ENCODE results near the gene ARHGAP15.

Gene ARHGAP15

DNA sequence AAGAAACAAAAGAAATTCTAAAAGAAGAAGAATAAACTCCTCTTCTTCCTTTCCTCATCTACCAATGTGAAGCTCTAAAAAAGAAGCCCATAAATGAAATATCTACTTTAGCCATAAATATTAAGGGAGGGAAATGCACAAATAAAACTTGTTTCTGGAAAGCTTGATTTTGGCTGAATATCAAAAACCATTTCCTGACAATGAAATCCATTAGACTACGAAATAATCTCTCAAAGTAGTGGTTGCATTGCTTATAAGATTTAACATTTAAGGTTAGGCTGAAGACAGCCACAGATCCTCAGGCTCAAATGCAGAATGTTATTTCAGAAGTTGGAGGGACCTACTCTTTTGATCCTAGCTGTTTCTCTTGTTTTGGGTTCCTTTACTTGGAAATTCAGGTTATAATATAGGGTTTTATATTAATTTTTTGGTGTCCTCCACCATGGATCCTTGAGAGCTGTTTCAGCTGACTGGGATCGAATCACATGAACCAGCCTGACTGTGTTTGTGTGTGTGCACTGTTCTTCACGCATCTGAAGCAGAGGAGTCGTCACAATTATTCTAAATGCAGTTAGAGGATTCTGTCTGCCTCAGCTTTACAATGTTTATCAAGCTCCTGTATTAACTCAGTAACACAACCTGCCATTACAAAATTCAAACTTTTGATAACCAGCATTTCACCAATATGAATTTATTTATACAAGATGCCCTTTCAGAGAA is 474.8 kb downstream of the ARHGAP15 start:
- DNase-seq: no peak

DNA sequence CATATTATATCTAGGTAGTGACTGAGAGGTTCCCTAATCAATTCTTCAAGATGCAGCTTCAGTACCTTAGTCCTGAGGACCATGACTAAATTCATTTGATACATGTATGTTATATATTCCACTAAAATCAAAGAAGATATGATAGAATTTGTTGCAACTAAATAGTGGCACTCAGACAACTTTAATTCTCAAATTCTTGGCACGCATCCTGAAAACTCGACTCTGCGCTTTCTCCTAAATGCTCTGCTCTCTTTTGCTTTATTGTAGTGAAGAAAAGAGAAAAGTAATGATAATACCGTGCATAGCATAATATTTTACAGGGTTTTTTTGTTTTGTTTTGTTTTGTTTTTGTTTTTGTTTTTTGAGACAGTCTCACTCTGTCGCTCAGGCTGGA is 475.3 kb downstream of the ARHGAP15 start:
- no peak for DNase-seq

DNA sequence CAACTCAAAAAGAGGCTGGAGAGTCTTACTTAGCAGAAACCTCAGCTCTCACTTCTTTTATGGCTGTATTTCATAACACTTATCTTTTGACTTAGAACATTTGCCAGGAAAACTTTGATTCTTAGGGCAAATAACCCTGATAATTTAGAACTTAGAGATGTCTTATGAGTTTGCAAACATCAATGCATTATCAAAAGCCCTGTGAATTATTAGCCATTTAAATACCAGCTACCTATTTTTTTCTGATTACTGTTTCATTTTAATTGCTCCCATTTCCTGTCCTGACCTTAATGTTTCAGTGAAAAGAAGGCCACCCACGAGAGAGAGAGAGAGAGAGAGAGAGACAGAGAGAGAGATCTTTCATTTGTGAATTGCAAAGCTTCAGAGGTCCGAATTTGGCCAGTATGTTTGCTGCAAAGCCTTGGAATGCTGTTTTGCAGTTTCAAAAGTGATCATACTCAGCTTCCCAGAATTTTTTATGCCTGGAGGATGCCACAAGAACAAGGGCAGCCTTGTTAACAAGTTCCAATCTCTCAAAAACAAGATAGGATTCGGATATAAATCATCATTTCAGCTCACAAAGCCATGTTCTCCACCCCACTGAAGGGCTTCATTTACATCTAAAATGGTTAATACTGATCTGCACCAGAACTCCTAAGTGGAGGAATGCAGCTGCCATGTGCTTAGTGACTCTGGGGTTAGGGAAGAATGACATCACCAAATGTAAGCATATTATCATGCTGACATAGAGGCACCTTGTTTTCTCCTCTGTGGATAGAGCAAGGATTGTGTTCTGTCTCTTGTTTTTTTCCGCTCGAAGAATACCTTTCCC is 478.2 kb downstream of the ARHGAP15 start:
- DNase-seq: no peak

DNA sequence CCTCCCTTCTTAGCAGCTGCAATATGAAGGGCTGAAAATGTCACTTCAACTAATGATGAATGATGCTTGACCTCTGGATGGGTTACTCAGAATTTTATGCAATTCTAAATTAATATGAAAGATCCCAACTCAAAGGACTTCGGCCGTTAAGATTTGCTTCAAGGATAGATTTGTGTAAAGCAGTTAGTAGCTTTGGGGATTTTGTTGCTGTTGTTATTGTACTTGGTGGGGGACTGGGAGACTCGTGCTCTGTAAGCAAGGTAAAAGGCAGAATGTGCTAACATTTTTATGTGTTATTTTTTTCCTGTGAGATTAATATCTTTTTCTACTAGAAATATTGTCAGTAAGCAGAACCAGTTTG is 478.8 kb downstream of the ARHGAP15 start:
- no peak for DNase-seq

DNA sequence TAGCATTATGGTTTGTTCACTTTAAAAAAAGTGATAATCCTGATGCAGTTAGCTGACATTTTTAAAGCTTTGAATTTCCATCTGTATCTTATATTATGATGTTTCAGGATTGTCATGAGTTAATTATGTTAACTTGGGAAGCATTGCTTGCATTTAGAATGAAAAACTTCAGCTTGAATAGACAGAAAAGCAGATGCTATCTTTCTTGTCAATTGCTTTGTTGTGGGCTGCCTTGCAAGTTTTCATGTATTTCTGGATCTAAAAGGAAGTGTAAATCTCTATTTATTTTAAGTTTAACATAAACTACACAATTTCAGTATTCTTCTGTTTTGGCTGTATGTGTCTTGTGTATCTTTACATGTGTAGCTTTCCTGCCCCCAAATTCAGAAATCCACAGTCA is 479.5 kb downstream of the ARHGAP15 start:
- no peak for DNase-seq

DNA sequence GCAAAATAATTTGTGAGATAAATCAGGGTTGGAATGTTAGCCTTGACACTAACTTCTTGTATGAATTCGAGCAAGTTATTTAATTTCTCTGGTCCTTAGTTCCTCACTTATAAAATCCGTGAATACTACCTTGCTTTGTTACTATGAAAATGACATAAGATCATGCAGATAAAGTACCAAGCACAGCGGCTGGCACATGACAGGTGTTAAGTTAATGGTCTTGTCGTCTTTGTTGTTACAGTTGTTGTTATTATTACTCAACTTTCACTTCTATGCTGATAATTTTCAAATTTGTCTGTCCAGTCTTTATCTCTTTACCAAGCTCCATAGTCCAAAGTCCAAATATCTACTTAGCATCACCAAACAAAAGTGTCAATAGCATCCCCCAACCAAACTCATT is 482.1 kb downstream of the ARHGAP15 start:
- DNase-seq: no peak

DNA sequence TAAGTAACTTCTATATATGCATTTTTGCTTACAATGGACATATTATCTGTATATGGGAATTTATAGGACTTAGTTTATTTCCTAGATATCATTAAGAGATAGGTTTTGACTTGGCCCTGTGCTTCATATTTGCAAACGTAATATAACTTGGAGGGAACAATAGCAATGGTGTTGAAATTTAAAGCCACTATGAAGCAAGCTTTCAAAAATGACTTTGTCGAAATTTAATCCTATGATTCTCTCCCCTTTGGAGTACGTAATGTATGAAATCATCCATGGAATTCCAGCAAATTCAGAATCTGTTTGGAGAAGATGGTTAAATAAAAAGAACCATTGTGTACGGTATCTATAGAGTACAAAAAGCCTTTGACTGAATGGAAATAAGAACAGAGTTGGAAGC is 486.3 kb downstream of the ARHGAP15 start:
- DNase-seq: no peak

DNA sequence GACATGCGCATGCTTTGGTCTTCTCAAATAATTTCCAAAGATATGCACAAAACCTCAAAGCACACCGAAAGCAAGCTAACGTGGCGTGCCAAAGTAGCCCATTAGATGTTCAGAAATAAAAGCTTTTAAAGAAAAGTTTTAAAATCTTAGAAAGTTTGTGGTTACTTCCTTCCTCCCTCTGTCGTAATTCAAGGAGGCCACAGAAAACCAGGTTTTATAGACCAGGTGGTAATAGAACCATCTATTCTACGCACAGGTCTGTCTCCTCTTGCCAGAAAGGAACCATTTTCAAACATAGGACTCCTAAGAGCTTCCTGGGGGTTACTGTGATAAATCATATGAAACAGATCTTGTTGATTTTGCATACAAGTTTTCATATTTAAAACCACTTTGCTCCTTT is 487.2 kb downstream of the ARHGAP15 start:
- DNase-seq: no peak

DNA sequence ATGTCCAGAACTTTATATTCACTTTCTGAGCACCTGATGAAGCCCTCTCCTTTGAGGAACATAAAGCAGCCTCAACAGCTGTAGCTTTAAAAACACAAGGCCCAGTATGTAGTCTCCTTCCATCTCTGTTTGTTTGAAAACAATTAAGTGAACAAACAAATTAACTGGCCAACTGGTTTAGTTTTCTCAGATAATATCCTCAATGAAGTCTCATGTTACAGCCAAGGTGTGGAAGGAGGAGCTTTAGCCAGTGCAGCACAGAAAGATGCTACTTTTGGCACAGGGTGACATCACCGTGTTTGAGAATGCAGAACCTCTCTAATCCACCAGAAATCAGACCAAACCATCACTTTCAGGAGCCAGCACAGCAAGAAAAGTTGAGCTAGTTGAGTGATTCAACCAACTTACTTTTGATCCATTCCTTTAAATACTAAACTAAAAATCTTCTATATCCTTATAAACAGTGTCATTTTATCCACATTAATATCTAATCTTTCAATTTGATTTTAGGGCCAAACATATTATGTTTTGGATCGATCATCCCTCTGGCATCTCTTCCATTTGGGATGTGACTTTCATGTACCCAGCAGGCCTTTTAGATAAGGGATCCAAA is 488.7 kb downstream of the ARHGAP15 start:
- no peak for DNase-seq

DNA sequence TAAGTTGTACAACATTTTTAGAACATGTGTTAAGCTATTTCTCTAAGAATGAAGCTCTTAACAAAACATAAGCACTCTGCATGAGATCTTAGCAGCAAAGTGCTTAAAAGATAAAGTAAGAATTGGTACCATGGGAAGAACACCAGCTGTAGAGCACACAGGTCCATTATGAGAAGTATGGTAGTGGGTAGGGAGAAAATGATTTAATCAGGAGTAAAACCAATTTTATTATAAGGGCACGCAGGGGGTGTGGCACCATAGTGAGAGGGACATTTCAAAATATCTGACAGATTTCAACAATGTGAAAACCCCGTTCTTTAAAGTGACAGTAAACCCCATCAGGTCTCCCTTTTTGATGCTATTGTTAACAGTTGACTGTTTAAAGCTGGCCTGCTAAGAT is 492.9 kb downstream of the ARHGAP15 start:
- no peak for DNase-seq

DNA sequence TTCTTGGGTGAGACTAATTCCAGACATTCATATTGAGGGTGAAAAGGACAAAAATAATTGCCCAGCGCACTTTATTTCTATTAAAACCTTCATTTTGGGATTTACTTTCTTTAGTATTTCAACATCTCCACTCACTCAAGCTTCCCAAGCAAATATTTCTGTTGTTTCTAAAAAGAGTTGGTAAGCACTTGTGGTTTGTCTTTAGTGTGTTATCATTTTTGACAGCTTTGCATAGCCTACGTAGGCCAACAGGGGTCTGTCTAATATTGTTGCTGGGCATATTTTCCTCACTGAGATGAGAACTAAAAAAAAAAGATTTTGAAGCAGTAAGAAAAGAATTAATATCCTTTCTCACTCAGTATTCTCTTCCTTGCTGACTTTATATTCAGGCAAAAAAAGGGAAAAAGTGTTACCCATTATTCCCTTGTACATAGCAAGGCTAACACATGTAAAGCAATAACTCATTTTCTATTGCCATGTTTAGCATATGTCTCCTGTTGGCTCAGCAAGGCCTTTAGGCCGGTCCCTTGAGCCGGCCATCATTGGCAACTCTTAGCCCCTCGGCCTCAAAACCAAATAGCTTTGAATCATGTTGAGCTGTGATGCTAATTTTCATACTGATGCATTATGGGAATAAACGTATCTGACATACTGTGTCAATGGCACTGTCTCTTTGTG is 494.2 kb downstream of the ARHGAP15 start:
- no peak for DNase-seq

DNA sequence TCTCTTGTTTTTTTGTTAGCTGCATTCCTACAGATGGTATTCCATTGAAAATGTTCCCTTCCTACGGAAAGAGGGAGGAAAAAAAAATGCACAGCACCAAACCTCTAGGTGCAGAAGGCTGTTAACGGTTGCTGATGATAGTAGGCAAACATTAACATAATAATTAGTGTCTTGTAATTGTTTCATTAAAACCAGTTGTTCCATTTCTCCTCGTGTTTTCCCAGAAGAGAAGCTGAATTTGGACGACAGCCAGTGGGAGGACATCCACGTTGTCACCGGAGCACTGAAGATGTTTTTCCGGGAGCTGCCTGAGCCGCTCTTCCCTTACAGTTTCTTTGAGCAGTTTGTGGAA is 494.7 kb downstream of the ARHGAP15 start:
- DNase-seq: no peak

DNA sequence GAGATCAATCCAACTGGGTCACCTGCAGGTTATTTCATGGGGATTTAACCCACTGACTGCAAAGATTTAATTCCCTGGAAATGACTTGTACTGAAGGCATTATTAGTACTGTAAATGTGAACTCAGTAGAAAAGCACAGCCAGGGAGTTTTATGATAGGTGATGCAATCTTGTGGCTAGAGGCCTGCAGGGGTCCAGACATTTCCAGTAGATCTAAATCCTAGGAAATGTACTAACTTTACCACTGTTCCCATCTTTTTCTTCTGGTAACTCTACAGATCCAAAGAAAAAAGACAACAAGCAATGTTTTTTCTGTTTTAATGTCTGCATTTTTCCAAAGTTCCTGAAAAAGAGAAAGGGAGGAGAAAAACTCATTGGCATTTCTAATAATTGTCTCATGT is 500.1 kb downstream of the ARHGAP15 start:
- no peak for DNase-seq

DNA sequence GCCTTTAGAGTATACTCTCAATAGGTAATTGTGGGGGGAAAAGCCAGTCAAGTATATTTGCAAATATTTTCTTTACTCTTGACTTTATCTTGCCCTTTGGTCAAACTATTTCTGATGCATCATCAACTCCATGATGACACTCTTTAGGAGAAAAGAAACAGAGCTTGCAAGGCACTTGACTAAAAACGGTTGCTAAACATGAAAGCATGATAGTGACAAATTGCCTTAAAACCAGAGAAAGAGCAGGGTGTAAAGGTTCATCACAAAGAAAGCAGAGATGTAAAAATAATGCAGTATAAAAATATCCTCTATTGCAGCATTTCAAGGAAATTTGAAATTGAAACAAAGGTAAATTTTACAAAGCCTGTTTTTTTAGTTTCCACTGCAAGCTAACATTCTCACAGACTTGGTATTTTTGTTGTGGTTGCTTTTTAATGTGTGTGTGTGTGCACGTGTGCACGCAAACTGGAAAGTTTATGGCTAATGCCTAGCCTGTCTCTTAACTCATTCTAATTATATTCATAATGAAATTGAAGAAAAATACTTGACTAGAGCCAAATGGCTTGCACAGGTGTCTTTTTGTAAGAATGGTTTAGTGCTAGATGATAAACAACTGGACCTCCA is 503.6 kb downstream of the ARHGAP15 start:
- no peak for DNase-seq

DNA sequence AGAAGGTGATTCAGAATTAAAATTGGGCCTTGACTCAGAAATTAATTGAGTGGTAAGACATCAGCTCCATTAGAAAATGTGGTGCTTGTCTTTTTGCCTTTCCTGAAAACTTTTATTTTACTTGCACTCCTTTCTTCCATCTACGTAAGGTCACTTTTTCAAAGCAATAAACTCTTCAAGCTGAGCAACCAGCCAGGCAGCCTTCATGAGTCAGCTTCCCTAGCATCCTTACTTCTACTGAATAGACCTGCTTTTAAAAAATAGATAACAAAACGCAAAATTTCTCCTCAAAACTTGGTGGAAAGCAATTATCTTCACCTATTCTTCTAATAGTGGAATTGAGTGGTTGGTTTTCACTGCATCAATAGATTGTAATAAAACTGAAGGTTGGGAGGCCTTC is 504.2 kb downstream of the ARHGAP15 start:
- DNase-seq: no peak

DNA sequence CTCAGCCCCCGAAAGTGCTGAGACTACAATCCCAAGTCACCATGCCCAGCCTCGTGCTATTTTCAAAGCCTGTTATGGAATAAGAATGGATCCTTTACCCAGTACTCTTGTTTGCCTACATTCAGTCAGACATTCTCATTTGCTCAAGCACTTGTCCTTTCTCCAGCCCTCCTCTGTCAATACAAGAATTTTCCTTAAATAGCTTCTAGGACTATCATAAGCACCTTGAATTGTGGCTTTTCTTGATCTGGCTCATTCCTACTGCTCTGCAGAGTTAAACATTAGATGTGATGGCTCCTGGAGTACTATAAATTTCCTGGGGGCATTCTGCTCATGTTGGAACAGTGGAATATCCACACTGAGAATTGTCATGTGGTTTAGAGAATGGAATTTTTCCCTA is 506.1 kb downstream of the ARHGAP15 start:
- DNase-seq: no peak

DNA sequence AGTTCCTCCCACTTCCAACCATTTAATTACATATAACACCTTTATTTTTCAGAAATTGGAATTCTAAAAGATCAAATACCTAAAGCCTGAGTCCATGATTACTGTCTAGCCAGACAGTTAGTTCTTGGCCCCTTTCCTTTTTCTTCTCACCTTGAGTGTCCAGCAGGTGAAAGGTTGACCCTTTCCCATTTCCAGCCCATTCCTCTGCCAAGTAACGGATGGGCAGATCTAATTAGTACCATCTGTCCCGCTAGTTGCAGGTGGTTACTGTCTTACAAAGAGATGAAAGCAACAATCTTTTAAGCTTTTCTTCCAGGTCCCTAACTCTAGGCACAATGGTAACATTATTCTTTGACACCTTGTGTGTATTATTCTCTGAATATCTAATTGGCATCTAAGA is 506.7 kb downstream of the ARHGAP15 start:
- no peak for DNase-seq

DNA sequence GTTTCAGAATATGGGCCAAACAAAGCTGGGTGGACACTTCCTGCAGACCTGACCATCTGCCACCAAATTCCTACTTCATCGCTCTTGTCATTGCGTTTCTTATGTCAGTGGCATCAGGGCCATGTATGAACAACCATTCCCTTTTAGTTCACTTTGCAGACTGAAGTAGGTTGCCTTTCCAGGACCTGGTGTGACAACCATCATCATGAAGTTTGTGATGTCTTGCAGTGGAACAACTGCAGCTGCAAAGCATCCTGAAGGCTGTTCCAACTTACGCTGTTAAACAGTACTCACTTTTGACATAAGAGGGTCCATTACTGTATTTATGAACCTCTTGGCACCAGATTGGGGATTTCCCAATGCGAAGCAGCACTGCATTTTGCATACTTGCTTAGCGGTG is 511.6 kb downstream of the ARHGAP15 start:
- no peak for DNase-seq

DNA sequence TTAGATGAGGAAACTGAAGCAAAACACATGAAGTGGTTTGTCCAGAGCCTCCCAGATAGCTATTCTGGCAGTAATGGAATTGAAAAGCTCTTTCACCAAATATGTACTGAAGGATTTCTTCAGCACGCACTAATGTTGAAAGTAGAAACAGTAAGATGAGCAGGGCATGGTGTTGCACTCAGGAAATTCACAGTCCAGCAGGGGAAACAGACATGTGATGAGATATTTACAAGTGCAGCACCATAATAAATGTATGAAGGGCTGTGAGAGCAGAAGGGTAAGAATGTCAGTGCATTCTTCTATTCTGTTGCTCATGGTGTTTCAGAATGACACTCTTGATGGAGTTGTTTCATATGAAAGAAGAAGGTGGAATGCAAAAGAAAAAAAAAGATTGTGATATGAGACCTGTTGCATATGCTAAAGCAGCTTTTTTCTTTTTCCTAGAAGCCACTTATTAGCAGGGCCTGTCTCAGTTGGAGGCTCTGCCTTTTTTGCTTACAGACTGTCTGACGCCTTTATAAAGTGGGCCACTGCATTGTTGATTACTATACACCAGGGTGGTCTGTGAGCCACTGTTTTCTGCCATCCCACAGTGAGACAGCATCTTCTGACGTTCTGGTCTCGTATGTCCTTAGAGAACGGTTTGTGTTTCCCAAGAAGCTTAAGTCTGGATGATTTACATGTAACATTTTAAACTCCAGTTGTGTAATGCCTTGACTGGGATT is 516.9 kb downstream of the ARHGAP15 start:
- no peak for DNase-seq

DNA sequence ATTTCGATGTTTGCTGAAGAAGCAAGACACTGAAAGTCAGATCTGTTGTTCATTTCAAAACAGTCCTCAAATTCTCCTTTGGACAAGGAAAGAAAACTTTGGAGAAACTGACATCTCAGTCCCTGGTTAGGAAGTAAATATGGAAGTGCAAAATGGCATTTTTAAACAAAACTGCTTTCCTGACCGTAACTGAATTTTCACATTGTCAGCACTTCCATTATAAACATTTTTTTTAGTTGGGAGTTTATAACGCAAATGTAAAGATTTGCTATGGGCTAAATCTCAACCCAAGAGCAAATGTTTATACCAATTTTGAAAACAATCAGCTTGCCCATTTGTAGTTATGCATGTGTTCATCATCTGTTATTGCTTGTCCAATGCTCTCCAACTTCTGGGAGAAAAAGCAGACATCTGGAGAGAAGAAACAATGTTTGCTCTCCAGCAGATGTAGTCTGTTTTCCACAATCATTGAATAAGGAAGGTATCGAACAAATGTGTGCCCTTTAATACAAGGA is 520.1 kb downstream of the ARHGAP15 start:
- no peak for DNase-seq

DNA sequence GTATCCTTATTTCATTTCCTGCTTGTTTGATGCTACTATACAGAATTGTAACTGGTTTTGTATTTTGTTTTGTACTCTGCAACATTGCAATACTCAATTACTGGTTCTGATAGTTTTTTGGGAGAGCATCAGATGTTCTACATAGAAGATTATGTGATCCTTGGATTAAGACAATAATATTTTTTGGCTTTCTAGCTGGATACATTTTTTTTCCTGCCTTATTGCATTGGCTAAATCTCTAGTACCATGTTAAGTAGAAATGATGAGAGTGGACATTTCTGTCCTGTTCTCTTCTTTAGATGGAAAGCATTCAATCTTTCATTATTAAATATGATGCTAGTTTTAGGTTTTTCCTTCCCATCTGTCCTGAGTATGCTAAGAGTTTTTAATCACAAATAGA is 523.5 kb downstream of the ARHGAP15 start:
- no peak for DNase-seq

DNA sequence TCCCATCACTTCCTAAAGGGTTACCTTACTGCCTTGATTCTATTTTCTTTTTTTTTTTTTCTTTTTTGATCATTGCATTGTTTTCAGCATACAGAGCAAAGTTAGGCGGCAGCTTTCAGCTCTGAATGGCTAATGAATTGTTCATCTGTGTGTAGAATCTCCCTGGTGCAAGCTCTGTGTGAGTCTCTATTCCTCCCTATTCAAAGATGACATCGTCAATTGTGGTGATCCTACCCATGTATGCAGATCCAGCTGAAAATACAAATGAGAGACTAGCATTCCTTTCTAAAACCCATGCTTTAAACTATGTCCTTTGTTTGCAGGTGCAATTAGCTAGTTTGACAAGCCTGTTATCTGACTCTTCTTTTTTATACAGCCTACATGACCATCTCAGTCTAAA is 539.0 kb downstream of the ARHGAP15 start:
- DNase-seq: no peak
